Smooth muscle cell (in vitro differentiated cells): ENCODE data around the gene CNKSR2. TPM values are rescaled to one million over a fixed set of nuclear protein-coding genes. Genes with fewer than 3 reads are reported as not detected.

Experiments
- DNase-seq: peaks from one replicate; lab custom pipeline; 2025; ENCODE audit not compliant: unreplicated experiment; lab: John Stamatoyannopoulos, UW
- H2AFZ ChIP-seq: fragments of 200-600 bp; sonication (generic); 2 replicates; pipeline ENCODE4 v1.6.0; 2016; ENCODE audit warnings: antibody characterized with exemption, low read depth, mild to moderate bottlenecking
- H3F3A ChIP-seq: fragments of 200-600 bp; sonication (generic); 2 replicates; pipeline ENCODE4 v1.6.0; 2017; ENCODE audit warnings: antibody characterized with exemption, low read depth
- H3K27ac ChIP-seq: fragments of 200-600 bp; sonication (generic); 2 replicates; pipeline ENCODE4 v1.5.1; 2016; ENCODE audit warnings: low read depth, mild to moderate bottlenecking
- H3K27me3 ChIP-seq: fragments of 200-600 bp; sonication (generic); 2 replicates; pipeline ENCODE4 v1.6.1; 2016; ENCODE audit warnings: low read depth, mild to moderate bottlenecking
- H3K36me3 ChIP-seq: fragments of 200-600 bp; sonication (generic); 2 replicates; pipeline ENCODE4 v1.5.1; 2016; ENCODE audit warnings: low read depth
- H3K4me1 ChIP-seq: fragments of 200-600 bp; sonication (generic); 2 replicates; pipeline ENCODE4 v1.5.1; 2016; ENCODE audit warnings: low read depth
- H3K4me2 ChIP-seq: fragments of 200-600 bp; sonication (generic); 2 replicates; pipeline ENCODE4 v1.6.0; 2016; ENCODE audit warnings: mild to moderate bottlenecking
- H3K4me3 ChIP-seq: fragments of 200-600 bp; sonication (generic); 2 replicates; pipeline ENCODE4 v1.5.1; 2016; ENCODE audit warnings: mild to moderate bottlenecking
- H3K79me2 ChIP-seq: fragments of 200-600 bp; sonication (generic); 2 replicates; pipeline ENCODE4 v1.6.0; 2016; ENCODE audit warnings: low read depth, mild to moderate bottlenecking
- H3K9ac ChIP-seq: fragments of 200-600 bp; sonication (generic); 2 replicates; pipeline ENCODE4 v1.6.0; 2016; ENCODE audit warnings: low read depth
- H3K9me3 ChIP-seq: fragments of 200-600 bp; sonication (generic); replicated peaks from 2 replicates; pipeline ENCODE4 v1.5.1; 2016; ENCODE audit warnings: low read depth
- H4K20me1 ChIP-seq: fragments of 200-600 bp; sonication (generic); 2 replicates; pipeline ENCODE4 v1.6.0; 2016; ENCODE audit warnings: low read depth
- CTCF ChIP-seq: fragments of 200-600 bp; sonication (generic); IDR thresholded peaks from 2 replicates; pipeline ENCODE4 v1.5.1; 2017; ENCODE audit warnings: borderline replicate concordance, mild to moderate bottlenecking, antibody characterized with exemption; ENCODE audit not compliant: insufficient read depth, poor library complexity, severe bottlenecking
- WGBS: methylation state at CpG from one replicate; pipeline ENCODE4 v1.1.7; 2016; ENCODE audit warnings: low lambda C conversion rate; 5-methylcytosine and 5-hydroxymethylcytosine counted together
- polyA plus RNA-seq: library from polyadenylated mRNA; unstranded; fragments of >200 nt; fragmentation: Nextera tagmentation; extraction: Ambion mirVana; gene quantifications from 2 replicates; pipeline ENCODE4 v1.2.1, GENCODE V29; 2016
- total RNA-seq: library from RNA; depleted of rRNA; stranded (reverse); fragments of >200 nt; gene quantifications from 2 replicates; pipeline ENCODE4 v1.2.3, GENCODE V29; 2014

CNKSR2 gene
- total and polyA plus RNA-seq, 2 experiments from 2014 or later = 1.1 TPM; not detected in 1

- no peak overlapping the region for H2AFZ ChIP-seq
- H3K9ac ChIP-seq = no peak overlapping the region
- no peaks in the 10 kb centered on the region for H3K79me2 ChIP-seq
- no peaks in the 10 kb centered on the region for H4K20me1 ChIP-seq
- no peak overlapping the region for H3K27ac ChIP-seq
- no peak for TF ChIP-seq CTCF
- no peak overlapping the region for H3K4me2 ChIP-seq
- H3F3A ChIP-seq = no peaks in the 10 kb centered on the region
- no peaks in the 10 kb centered on the region for H3K36me3 ChIP-seq
- DNase-seq = no peak
- H3K4me1 ChIP-seq = no peaks in the 10 kb centered on the region
- 83% methylated on average over 2 of the region's 2 CpGs for WGBS
- no peaks in the 10 kb centered on the region for H3K9me3 ChIP-seq
- H3K27me3 ChIP-seq = no peaks in the 10 kb centered on the region
- no peak overlapping the region for H3K4me3 ChIP-seq
These were observed 285.9 kb downstream of the CNKSR2 start for GRCh38 chrX:21660156-21660555.

DNA sequence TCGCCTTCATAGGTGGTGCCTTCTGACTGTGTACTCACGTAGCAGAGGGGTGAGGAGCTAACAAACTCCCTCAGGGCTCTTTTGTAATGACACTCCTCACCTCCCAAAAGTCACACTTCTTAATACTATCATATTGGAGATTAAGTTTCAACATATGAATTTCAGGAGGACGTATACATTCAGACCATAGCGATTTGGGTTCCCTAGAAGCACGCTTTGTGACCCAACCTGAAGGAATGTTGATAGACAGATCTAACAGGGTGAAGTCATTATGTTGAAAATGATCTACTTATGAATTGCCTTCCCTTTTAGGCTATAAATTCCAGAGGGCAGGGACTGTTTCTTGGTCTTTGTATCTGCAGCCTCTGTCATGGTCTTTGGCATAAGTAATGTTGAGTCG, 287.1 kb downstream of the CNKSR2 start:
- Histone ChIP-seq H3K9me3 (no peaks in the 10 kb centered on the region), H3K4me2 (no peak overlapping the region), H3K27me3 (no peaks in the 10 kb centered on the region), H3K27ac (no peak overlapping the region), H3K36me3 (no peaks in the 10 kb centered on the region), H3K4me3 (no peak overlapping the region), H3K9ac (no peak overlapping the region), H3K79me2 (no peaks in the 10 kb centered on the region), H3K4me1 (no peaks in the 10 kb centered on the region), H4K20me1 (no peaks in the 10 kb centered on the region), H2AFZ (no peak overlapping the region), H3F3A (no peaks in the 10 kb centered on the region)
- no peak for TF ChIP-seq CTCF
- WGBS = 57% methylated on average over 6 of the region's 6 CpGs
- no peak for DNase-seq

GRCh38 chrX:21662761-21663160, 288.5 kb downstream of the CNKSR2 start:
- no peaks in the 10 kb centered on the region for H3K36me3 ChIP-seq
- no peaks in the 10 kb centered on the region for H3F3A ChIP-seq
- no peak overlapping the region for H3K9ac ChIP-seq
- no peaks in the 10 kb centered on the region for H3K27me3 ChIP-seq
- no peak overlapping the region for H2AFZ ChIP-seq
- 77% methylated on average over 4 of the region's 4 CpGs for WGBS
- no peaks in the 10 kb centered on the region for H3K9me3 ChIP-seq
- no peaks in the 10 kb centered on the region for H3K4me1 ChIP-seq
- no peak overlapping the region for H3K27ac ChIP-seq
- DNase-seq = no peak
- no peak overlapping the region for H3K4me3 ChIP-seq
- TF ChIP-seq CTCF = no peak
- no peaks in the 10 kb centered on the region for H3K79me2 ChIP-seq
- no peaks in the 10 kb centered on the region for H4K20me1 ChIP-seq
- no peak overlapping the region for H3K4me2 ChIP-seq

DNA sequence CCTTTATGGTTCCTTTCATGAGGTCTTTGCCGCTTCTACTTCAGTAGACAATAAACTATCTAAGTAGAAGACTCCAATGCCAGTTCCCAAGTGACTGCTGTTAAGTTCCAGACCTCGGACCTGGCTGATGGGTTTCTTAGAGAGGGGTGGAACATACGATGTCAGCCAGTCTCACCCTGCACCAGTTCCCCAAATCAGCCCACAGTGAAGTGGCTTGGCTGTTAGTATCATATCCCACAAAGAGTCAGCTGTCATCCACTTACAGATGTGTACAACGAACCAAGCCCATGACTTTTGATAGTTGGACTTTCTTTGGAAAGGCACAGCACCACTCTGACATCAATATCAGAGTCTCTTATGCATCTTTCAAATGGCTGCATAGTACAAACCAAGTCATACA, 292.0 kb downstream of the CNKSR2 start:
- WGBS = 74% methylated on average over 4 of the region's 4 CpGs
- no peaks in the 10 kb centered on the region for H3K79me2 ChIP-seq
- no peaks in the 10 kb centered on the region for H3K4me1 ChIP-seq
- H4K20me1 ChIP-seq = no peaks in the 10 kb centered on the region
- no peak for TF ChIP-seq CTCF
- no peak for DNase-seq
- H3K4me3 ChIP-seq = no peak overlapping the region
- H3K27ac ChIP-seq = no peak overlapping the region
- H3K9me3 ChIP-seq = no peaks in the 10 kb centered on the region
- H3K9ac ChIP-seq = no peak overlapping the region
- no peak overlapping the region for H3K4me2 ChIP-seq
- no peak overlapping the region for H2AFZ ChIP-seq
- no peaks in the 10 kb centered on the region for H3F3A ChIP-seq
- H3K36me3 ChIP-seq = no peaks in the 10 kb centered on the region
- no peaks in the 10 kb centered on the region for H3K27me3 ChIP-seq
